Upper lobe of left lung (tissue), 4 donors: ENCODE data around the gene KAT2A.

ENCODE experiments used
- CTCF ChIP-seq, 6 experiments: fragments of 450-650 bp in 4 of 6; fragments of 200-600 bp in 2 of 6; sonication (generic) in 2 of 6; IDR thresholded peaks; one replicate each; pipeline ENCODE4 v1.5.1; 2016 to 2019; ENCODE audit warnings: antibody characterized with exemption in 6 of 6
- EP300 ChIP-seq, 4 donors: sonication (generic); formaldehyde crosslinking; IDR thresholded peaks; one replicate each; pipeline ENCODE4 v1.5.1; 2017; ENCODE audit warnings: antibody characterized with exemption in 4 of 4, control low read depth in 2 of 4
- POLR2A ChIP-seq, 4 donors: fragments of 450-650 bp; IDR thresholded peaks; one replicate each; pipeline ENCODE4 v1.5.1; 2016 to 2017; ENCODE audit warnings: antibody characterized with exemption in 4 of 4, mild to moderate bottlenecking in 2 of 4
- POLR2AphosphoS5 ChIP-seq, 2 donors: sonication (generic); formaldehyde crosslinking; IDR thresholded peaks; one replicate each; pipeline ENCODE4 v1.5.1; 2017; ENCODE audit warnings: antibody characterized with exemption in 2 of 2

GRCh38 chr17:42111265-42111636 lies 9.9 kb downstream of the KAT2A start:
- no peak for TF ChIP-seq POLR2A (IDR thresholded peaks at IDR 0.05)
- TF ChIP-seq EP300 (IDR thresholded peaks at IDR 0.05), result no peak
- TF ChIP-seq CTCF (IDR thresholded peaks at IDR 0.05), result no peak
- TF ChIP-seq POLR2AphosphoS5 (IDR thresholded peaks at IDR 0.05), result no peak
